ENCODE measurements around the gene MKRN1.

The MKRN1 gene

DNA sequence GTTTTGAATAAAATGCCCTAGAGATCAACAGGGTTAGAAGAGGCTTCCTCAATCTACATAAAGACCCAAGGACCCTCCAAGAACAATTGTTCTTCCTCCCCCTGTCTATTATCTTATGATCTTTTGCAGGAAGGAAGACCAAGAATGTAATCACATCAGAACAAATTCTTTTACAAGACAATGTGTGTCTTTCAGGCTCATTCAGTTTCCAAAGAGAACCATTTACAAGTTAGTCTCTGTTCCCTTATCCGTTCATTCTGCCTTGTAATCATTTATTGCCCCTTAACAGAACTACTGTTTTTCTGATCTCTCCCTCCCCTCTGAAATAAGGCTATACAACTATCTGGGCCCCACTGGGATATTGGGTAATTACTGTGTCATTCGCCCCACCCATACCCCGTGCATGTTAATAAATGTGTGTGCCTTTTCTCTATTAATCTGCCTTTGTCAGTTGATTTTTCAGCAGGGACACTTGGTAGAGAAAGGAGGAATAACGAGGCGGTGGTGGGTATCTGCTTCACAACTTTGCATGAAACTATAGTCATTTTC lies 5.7 kb upstream of the MKRN1 start:
- no peak for DNase-seq (ENCODE audit: low read depth in 2 of 2)

DNA sequence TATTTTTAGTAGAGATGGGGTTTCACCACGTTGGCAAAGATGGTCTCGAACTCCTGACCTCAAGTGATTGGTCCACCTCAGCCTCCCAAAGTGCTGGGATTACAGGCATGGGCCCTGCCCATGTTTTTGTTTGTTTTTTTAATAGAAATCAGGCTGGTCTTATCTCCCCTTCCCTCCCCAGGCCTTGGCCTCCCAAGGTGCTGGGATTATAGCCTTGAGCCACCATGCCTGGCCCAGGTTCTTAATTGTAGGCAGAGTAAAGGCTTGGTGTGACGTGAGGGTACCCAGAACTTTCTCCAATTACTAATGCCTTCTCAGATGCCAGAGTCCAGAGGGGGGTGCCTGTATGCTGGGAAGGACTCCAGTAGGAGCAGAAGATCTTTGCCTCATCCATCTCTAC lies 5.2 kb upstream of the MKRN1 start:
- DNase-seq (ENCODE audit: low read depth in 2 of 2): no peak

DNA sequence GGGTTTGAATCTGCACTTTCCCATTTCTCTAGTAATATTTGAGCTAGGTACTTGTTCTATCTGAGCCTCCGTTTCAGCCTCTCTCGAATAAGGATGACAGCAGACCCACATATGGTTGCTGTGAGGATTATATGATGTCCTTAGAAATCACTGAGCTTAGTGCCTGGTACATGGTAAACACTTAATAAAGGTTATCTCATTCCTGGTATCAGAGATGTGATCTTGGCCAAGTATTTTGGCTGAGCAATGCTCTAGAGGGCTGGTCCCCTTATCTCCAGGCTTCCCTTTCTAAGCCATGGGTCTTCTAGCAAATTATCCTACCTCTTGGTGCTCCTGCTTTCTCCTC lies 407 bp upstream of the MKRN1 start:
- DNase-seq (ENCODE audit: low read depth in 2 of 2): no peak

DNA sequence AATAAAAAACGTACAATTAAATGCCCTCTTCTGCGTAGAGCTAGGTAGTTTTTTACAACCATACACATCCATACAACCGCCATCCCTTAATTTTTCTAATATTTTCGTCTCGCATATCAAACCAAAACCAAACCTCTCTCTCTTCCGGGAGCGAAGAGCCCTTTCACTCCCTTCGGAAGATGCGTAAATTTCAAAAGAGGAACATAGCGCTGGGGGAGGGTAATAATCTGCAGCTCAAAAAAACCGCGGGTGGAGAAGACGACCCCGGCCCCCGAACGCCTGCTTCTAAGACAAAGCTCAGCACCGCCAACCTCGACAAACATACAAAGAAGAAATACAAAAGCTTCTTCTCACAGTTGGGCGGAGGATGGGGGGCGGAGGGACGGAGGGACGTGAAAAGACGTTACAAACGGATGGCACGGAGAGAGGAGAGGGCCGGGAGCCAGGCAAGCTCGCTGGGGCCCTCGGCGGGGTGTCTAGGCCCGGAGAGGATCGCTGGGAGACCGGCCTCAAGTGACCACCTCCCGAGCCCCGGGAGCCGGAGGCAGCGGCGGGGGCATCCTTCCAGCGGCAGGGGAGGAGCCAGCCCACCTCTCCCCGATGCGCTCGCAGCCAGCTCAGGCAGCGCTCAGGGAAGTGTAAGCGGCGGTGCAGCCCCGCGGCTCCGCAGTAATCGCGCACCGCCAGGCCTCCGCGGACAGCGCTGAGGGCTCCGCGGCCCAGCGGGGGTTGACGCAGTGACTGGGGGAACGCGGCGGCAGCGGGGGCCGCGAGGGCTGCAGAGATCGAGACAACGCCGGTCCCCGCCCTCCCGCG lies 851 bp downstream of the MKRN1 start:
- peak in 1 of 2 donors; percentile 24 for DNase-seq (ENCODE audit: low read depth in 2 of 2)

DNA sequence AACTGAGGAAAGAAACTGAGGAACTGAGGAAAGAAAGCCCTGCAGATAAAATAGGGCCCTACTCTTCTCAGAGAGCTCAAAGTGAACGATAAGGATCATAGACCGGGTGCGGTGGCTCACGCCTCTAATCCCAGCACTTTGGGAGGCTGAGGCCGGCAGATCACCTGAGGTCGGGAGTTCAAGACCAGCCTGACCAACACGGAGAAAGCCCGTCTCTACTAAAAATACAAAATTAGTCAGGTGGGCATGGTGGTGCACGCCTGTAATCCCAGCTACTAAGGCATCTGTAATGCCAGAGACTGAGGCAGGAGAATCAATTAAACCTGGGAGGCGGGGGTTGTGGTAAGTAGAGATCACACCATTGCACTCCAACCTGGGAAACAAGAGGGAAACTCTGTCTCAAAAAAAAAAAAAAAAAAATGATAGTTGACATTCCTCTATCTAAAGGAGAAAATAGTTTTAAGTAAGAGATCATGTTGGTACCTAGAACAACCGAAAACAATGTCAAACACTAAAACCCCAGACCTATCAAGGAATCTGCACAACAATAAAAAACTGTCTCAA lies 2.5 kb downstream of the MKRN1 start:
- no peak for DNase-seq (ENCODE audit: low read depth in 2 of 2)

DNA sequence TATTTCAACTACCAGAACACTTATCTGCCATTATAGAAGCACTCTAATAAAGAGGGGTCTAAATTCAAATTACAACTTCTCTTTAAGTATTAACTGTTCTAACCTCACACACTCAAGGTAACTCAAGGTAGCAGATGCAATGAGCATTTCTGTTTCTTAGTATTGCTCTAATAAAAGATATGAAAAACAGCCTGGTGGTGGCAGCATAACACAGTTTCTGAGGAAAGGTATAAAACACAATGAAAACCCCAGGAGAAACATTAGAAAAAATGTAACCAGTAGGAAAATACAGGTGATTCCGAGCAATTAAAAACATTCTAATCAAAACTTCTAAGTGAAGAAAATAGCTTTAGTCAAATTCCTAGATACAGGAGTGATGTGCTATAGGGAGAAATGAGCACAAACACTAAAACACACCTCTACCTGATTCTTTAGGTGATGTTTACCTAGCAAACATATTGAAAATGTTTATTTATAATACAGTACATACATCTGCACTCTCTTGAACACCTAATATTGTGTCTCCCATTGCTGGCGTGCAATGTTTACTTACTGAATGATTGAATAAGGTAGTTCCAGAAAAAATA lies 3.5 kb downstream of the MKRN1 start:
- no peak for DNase-seq (ENCODE audit: low read depth in 2 of 2)

DNA sequence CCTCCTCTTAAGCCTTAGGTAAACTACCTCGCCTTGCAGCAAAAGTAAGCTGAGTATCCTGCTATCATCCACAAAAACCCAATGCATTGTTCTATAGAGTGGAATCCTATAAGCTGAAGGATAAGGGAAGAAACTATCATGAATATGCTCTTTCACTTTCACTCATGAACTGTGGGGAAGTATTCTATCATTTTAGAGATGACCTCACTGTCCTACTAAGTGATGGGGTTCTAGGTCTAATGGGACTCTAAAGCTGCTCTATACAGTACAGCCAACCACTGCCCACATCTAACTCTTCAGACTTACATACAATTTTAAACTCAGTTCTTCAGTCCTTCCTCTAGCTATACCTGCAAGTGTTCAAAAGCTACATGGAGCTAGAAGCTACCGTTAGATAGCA lies 16.2 kb downstream of the MKRN1 start:
- DNase-seq (ENCODE audit: low read depth in 2 of 2): no peak

DNA sequence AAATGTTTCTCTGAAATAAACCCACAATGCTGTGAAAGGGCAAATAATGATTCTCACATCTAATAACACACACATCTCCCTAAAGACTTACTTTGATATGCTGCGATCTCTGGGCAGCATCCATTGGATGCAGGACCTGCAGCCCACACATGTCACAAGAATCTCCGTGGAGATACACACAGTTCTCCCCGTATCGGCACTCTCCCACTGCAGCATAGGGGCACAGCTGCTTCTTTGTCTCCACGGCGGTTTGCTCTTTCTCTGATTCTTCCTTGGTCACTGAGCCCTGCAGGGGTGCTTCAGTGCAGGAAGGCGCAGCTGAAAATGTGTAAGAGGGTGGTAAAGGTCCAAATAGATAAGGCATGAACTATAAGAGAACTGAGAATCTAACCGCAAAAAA lies 20.4 kb downstream of the MKRN1 start:
- DNase-seq (ENCODE audit: low read depth in 2 of 2): no peak

DNA sequence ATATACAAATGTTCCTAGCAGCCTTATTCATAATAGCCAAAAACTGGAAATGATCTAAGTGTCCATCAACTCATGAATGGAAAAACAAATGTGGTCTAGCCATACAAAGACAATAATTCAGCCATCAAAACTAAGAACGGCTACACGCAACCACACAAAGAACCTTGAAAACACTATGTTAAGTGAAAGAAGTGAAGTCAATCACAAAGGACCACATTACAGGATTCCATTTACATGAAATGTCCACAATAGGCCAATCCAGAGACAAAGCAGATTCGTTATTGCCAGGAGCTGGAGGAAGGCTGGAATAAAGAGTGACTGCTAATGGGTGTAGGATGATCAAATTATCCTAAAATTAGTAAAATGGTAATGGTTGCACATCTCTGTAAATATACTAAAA lies 21.1 kb downstream of the MKRN1 start:
- DNase-seq (ENCODE audit: low read depth in 2 of 2): no peak

DNA sequence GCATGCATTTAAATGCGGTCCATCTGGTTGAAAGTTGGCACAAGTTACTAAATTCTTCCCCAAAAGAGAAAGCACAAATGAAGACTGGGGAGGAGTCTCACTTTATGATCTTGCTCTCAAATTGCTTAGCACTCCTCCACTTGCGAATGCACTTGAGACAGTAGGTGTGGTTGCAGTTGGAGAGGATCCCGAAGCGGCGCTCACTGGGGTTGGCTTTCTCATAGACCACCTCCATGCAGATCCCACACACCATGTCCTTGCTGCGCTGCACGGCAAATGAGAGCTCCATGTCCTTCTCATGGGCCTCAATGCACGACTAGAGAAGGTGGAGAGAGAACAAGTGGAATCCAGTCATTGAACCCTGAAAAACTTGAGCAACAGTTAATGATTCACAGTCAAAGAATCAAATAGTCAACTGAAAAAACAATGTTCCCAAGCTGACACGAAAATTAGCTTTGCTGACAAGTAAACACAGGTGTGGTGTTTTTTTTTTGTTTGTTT lies 22.7 kb downstream of the MKRN1 start:
- DNase-seq (ENCODE audit: low read depth in 2 of 2): no peak

DNA sequence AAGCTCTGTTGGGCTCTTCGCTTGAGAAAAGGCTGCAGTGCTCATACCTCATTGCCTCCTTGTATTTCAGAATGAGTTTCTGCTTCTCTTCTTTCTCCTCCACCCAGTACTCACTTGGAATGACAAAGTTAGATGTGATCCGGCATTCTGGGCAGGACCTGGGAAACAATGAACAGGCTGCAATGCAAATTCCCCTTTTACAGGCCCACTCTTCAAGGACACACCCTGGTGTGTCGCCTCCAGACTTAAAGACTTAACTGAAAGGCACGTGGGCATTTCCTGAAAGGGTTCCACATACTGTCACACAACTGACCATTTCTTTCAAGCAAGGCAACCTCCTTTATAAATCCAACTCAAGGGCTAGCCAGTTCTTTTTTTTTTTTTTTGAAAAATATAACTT lies 23.6 kb downstream of the MKRN1 start:
- DNase-seq (ENCODE audit: low read depth in 2 of 2): no peak

DNA sequence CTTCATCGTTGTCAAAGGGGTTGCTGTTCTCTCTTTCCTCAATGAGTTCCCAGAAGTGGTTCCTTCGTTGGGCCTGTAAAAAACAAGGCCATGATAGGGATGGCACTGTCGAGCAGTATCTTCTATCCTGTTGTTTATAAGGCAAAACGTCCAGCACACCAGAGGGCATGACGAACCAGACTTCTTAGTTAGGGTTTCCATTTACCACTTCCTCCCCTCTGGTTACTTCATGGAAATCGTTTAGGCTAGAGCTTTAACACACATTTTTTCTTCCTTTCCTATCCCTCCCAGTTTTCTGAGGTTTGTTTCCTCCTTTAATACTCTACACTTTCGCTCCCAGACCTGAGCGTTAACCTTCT lies 24.7 kb downstream of the MKRN1 start:
- DNase-seq (ENCODE audit: low read depth in 2 of 2): no peak

DNA sequence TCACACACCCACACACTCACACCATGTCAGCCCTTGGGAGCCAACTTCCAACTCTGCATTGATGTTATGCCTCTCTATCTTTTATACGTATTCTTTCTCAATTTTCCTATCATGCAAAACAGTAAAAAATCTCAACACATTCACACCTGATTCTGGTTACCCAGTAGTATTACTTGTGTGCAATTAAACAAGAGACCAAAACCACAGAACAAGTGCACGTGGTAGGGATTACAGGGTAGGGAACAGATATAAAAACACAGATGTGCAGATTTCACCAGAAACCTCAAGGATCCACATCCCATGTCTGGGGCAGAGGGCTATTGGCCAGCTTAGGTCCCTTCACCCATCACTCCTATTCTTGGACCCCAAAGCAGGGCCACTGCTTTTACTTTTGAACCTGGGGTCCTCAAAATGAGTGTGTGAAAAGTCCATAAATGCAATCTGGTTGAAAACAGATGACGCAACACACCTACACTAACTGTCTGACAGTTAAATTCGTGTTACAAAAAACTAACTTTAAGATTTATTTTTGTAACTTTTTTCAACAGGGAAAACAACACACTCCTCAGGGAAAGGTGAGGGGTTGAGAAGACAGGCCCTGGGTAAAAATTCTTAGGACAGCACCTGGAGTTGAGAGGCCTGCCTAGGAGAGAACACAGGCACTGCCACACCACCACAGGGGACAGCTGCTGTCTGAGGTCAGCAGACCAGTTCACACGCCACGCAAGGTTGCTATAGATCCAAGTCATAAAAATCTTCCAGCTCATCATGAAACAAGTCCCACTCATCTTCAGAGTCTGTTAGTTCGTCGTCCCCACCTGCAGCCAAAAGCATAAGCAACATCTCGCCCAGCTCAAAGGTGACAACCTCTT lies 25.3 kb downstream of the MKRN1 start:
- peak in 1 of 2 donors; percentile 13 for DNase-seq (ENCODE audit: low read depth in 2 of 2)

DNA sequence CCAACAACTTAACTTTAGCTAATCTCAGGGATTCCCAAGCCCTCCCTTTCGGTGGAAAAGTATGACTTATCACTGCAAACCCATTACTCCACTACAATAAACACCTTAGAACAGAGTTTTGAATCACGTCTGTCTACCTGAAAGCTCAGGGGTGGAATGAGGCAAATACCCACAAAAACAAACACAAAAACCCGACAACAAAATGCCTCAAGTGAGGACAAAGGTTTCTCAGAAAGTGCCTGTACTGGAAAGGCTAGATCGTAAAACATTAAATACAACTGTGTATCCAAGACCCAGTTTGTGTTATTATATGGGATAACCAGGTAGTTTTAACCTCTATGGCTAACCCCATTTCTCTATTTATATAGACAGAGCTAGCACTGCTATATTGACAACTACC lies 26.0 kb downstream of the MKRN1 start:
- no peak for DNase-seq (ENCODE audit: low read depth in 2 of 2)

DNA sequence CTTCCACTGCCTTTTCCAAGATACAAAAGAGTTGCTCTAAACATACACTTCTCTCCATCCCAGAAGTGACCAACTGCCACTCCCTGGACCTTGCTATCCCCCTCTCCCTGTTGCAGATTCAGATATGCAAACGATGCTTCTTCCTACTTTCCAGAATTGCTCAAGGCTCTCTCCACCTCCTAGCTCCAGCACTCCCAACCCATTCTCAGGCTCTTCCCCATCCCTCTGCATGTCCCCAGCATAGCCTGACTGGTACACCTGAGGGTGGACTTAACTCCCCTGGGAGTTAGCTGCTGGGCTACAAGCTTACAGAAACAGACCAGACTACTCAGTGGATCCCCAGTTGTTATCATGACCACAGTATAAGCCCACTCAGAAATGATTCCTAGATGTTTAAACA lies 27.6 kb downstream of the MKRN1 start:
- no peak for DNase-seq (ENCODE audit: low read depth in 2 of 2)

DNA sequence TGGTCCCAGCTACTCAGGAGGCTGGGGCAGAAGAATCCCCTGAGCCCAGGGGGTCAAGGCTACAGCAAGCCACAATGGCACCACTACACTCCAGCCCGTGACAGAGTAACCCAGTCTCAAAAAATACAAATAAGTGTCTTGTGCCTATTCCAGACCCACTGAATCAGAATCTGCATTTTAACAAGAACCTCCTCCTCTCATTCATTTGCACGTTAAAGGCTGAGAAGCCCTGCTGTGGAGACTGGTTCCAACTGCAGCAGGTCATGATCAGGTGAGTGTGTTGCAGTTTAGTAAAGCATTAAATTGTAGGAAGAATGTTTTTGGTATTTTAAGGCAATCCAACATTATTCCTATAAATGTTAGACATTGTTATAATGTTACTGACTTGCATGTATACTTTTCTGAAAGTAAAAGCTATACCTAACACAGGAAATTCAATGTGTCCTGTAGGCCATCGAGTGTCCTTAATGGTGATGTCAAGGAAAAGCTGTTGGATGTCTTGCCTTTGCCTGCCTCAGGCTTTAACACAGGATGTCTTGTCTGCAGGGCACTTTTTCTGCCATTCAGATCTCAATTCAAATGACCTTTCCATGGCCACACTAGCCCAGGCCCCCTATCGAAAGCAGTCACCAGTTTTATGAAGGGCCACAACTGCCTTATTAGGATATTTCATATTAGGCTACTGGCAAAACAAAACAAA lies 30.4 kb downstream of the MKRN1 start:
- DNase-seq (ENCODE audit: low read depth in 2 of 2): no peak

DNA sequence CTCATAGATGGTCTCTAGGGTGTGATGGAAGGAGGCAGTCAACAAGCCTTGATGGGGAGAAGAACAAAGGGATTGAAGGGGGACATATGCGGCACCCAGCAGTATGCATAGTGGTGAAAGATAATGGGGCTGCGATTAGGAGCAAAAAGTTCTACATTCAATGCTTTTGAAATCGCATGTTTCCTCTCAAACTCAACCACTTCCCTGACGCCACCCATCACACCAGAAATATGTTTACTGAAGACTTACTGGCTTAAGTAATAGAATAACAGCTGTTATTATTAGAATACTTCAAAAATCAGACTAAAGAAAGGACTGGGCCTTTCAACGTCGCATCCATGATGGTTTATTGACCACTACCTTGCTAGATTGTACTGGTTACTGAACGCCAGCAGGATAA lies 31.5 kb downstream of the MKRN1 start:
- DNase-seq (ENCODE audit: low read depth in 2 of 2): no peak

DNA sequence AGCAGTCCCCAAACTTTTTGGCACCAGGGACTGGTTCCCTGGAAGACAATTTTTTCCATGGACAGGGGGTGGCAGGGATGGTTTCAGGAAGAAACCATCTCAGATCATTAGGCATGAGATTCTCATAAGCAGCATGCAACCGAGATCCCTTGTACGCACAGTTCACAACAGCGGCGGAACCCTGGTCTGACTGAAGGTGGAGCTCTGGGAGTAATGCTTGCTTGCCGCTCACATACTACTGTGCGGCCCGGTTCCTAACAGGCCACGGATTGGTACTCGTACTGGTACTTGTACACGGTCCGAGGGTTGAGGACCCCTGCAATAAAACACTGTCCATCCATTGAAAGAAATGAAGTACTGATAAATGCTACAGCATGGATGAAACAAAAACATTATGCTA lies 32.8 kb downstream of the MKRN1 start:
- no peak for DNase-seq (ENCODE audit: low read depth in 2 of 2)

DNA sequence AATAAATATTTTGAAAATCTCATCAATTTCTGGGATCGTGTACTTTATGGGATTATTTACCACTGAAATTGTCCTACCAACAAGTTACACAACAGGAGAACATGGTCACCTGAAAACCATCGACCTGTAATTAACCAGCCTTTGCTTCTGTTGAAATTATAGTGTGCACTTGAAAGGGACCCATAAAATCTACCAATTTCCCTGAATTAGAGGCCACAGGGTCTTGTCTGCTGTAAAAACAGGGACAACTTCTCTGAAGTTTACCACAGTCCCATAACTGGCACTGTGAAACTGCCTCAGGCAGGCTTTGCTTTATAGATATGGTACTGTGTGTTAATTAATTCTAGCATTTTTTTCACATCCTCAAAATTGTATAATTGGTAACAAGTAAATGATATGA lies 37.8 kb downstream of the MKRN1 start:
- no peak for DNase-seq (ENCODE audit: low read depth in 2 of 2)

DNA sequence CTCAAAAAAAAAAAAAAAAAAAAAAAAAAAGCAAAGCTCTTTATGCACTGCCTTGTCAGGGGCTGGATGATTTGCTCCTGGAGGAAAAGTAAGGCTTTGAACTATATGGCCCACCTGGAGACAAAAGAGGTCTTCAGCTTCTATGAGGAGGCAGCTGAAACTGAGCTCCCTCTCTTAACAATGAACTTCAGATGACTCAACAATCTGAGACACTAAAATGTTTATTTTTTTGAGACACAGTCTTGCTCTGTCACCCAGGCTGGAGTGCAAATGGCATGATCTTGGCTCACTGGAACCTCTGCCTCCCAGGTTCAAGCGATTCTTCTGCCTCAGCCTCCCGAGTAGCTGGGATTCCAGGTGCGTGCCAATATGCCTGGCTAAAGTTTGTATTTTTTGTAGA lies 38.7 kb downstream of the MKRN1 start:
- DNase-seq (ENCODE audit: low read depth in 2 of 2): no peak

DNA sequence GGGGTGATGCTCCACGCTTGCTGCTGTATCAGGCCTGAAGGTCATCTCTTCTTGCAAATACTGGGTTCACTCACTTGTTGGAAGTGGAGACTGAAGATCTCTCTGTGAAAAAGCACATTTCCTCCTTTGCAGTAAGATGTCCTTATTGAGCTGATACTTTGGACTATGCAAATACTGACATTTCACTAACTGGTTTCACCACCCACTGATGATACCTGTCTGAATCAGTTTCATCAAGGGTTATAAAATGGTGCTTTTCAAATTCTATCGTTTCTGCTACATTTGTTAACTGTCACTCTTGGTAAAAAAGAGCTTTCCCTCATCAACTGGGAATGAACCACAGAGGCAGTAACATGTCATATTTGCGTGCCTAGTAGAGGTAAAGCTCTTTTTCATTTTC lies 39.9 kb downstream of the MKRN1 start:
- DNase-seq (ENCODE audit: low read depth in 2 of 2): no peak
